GM23248 (cell line): ENCODE data around the gene S100A3. TPM values are rescaled to one million over a fixed set of nuclear protein-coding genes. Genes with fewer than 3 reads are reported as not detected.

Experiments used
- DNase-seq: peaks from one replicate; pipeline ENCODE4 v3.0.0-alpha.2; 2015
- H2AFZ ChIP-seq: fragments of 200-600 bp; sonication (generic); 2 replicates; pipeline ENCODE4 v1.6.1; 2016; ENCODE audit warnings: antibody characterized with exemption
- H3F3A ChIP-seq: fragments of 200-600 bp; sonication (generic); 2 replicates; pipeline ENCODE4 v1.6.1; 2016; ENCODE audit warnings: mild to moderate bottlenecking, antibody characterized with exemption, mixed run types; ENCODE audit not compliant: insufficient read depth
- H3K27ac ChIP-seq: fragments of 200-600 bp; sonication (generic); 2 replicates; pipeline ENCODE4 v1.5.1; 2016; ENCODE audit warnings: mild to moderate bottlenecking
- H3K27me3 ChIP-seq: fragments of 200-600 bp; sonication (generic); replicated peaks from 2 replicates; pipeline ENCODE4 v1.6.1; 2016; ENCODE audit warnings: mild to moderate bottlenecking; ENCODE audit not compliant: insufficient read depth
- H3K36me3 ChIP-seq: fragments of 200-600 bp; sonication (generic); 2 replicates; pipeline ENCODE4 v1.6.1; 2016; ENCODE audit warnings: low read depth, mild to moderate bottlenecking
- H3K4me1 ChIP-seq: fragments of 200-600 bp; sonication (generic); 2 replicates; pipeline ENCODE4 v1.6.1; 2016; ENCODE audit warnings: mild to moderate bottlenecking; ENCODE audit not compliant: insufficient read depth
- H3K4me2 ChIP-seq: fragments of 200-600 bp; sonication (generic); one replicate; pipeline ENCODE4 v1.6.1; 2016; ENCODE audit warnings: mild to moderate bottlenecking; ENCODE audit not compliant: unreplicated experiment
- H3K4me3 ChIP-seq: fragments of 200-600 bp; sonication (generic); 2 replicates; pipeline ENCODE4 v1.5.1; 2016; ENCODE audit warnings: mild to moderate bottlenecking
- H3K79me2 ChIP-seq: fragments of 200-600 bp; sonication (generic); 2 replicates; pipeline ENCODE4 v1.6.1; 2016; ENCODE audit warnings: mild to moderate bottlenecking; ENCODE audit not compliant: insufficient read depth
- H3K9ac ChIP-seq: fragments of 200-600 bp; sonication (generic); 2 replicates; pipeline ENCODE4 v1.6.1; 2016; ENCODE audit warnings: mild to moderate bottlenecking
- H3K9me2 ChIP-seq: fragments of 200-600 bp; sonication (generic); 2 replicates; pipeline ENCODE4 v1.6.1; 2016; ENCODE audit warnings: mixed run types, mild to moderate bottlenecking, moderate library complexity; ENCODE audit not compliant: insufficient read depth
- H3K9me3 ChIP-seq: fragments of 200-600 bp; sonication (generic); one replicate; pipeline ENCODE4 v1.6.1; 2017; ENCODE audit warnings: low read depth
- H4K20me1 ChIP-seq: fragments of 200-600 bp; sonication (generic); 2 replicates; pipeline ENCODE4 v1.6.0; 2016; ENCODE audit not compliant: insufficient read depth
- EZH2 ChIP-seq: fragments of 200-600 bp; sonication (generic); IDR thresholded peaks from 2 replicates; pipeline ENCODE4 v1.6.1; 2018; ENCODE audit warnings: antibody characterized with exemption, mild to moderate bottlenecking; ENCODE audit not compliant: insufficient read depth, poor library complexity, severe bottlenecking
- EZH2phosphoT487 ChIP-seq: fragments of 200-600 bp; sonication (generic); IDR thresholded peaks from 2 replicates; pipeline ENCODE4 v1.6.1; 2018; ENCODE audit warnings: antibody characterized with exemption, moderate library complexity, mild to moderate bottlenecking, low read depth; ENCODE audit not compliant: insufficient read depth
- WGBS, 2 experiments: methylation state at CpG; one replicate each; pipeline ENCODE4 v1.1.6; 2015 to 2017; ENCODE audit warnings: low lambda C conversion rate in 2 of 2, low coverage in 1 of 2; ENCODE audit errors: missing lambda C conversion rate in 2 of 2; 5-methylcytosine and 5-hydroxymethylcytosine counted together
- in situ Hi-C: fragments of 300-500 bp; cut with MboI; formaldehyde crosslinking; loops from 2 replicates; pipeline ENCODE4 v1.15.0; 2020
- polyA plus RNA-seq: library from polyadenylated mRNA; unstranded; fragments of >200 nt; fragmentation: Nextera tagmentation; extraction: Ambion mirVana; gene quantifications from 2 replicates; pipeline ENCODE4 v1.2.1, GENCODE V29; 2016
- total RNA-seq: library from RNA; depleted of rRNA; stranded (reverse); fragments of >200 nt; shearing (Covaris generic); gene quantifications from 2 replicates; pipeline ENCODE4 v1.2.3, GENCODE V29; 2014

S100A3 gene
- total and polyA plus RNA-seq, 2 experiments from 2014 or later = 2.2 to 7.5 TPM

GRCh38 chr1:153556348-153556747 is 7.3 kb upstream of the S100A3 start:
- no peaks in the 10 kb centered on the region for H4K20me1 ChIP-seq
- H3K4me1 ChIP-seq = peaks cover 17% of the 10 kb centered on the region
- H3K4me2 ChIP-seq = no peak overlapping the region
- DNase-seq = no peak
- H3K9me2 ChIP-seq = no peaks in the 10 kb centered on the region
- no peak for TF ChIP-seq EZH2phosphoT487
- TF ChIP-seq EZH2 = no peak
- H3K27me3 ChIP-seq = no peaks in the 10 kb centered on the region
- no peak overlapping the region for H3K9ac ChIP-seq
- peaks cover 19% of the 10 kb centered on the region for H3F3A ChIP-seq
- no peak overlapping the region for H2AFZ ChIP-seq
- no peaks in the 10 kb centered on the region for H3K9me3 ChIP-seq
- H3K79me2 ChIP-seq = no peaks in the 10 kb centered on the region
- WGBS, 2 experiments = 86 to 88% methylated on average over 1 of the region's 1 CpG
- H3K27ac ChIP-seq = no peak overlapping the region
- no peaks in the 10 kb centered on the region for H3K36me3 ChIP-seq
- in situ Hi-C loops = no loop called here
- no peak overlapping the region for H3K4me3 ChIP-seq

- no peaks in the 10 kb centered on the region for H3K36me3 ChIP-seq
- no peaks in the 10 kb centered on the region for H3K27me3 ChIP-seq
- H3K9me2 ChIP-seq = no peaks in the 10 kb centered on the region
- no peaks in the 10 kb centered on the region for H3K9me3 ChIP-seq
- peak overlapping the region; percentile 21 for H3K4me2 ChIP-seq
- in situ Hi-C loops = no loop called here
- TF ChIP-seq EZH2 (no peak), EZH2phosphoT487 (no peak)
- 35 to 41% methylated on average over 2 of the region's 2 CpGs for WGBS, 2 experiments
- peak overlapping the region; percentile 64 for H3K27ac ChIP-seq
- no peak overlapping the region for H3K4me3 ChIP-seq
- H3F3A ChIP-seq = peaks cover 19% of the 10 kb centered on the region
- H4K20me1 ChIP-seq = no peaks in the 10 kb centered on the region
- H3K9ac ChIP-seq = peak overlapping the region; percentile 45
- H2AFZ ChIP-seq = peak overlapping the region; percentile 53
- no peaks in the 10 kb centered on the region for H3K79me2 ChIP-seq
- peaks cover 28% of the 10 kb centered on the region for H3K4me1 ChIP-seq
- DNase-seq = peak; percentile 56
Measured at GRCh38 chr1:153553830-153554541, 4.9 kb upstream of the S100A3 start.

- H3K27me3 ChIP-seq = no peaks in the 10 kb centered on the region
- peaks cover 19% of the 10 kb centered on the region for H3F3A ChIP-seq
- no peak overlapping the region for H2AFZ ChIP-seq
- peak overlapping the region; percentile 45; the same call in 1 of the 2 replicates for H3K9ac ChIP-seq
- no peaks in the 10 kb centered on the region for H3K36me3 ChIP-seq
- 83 to 84% methylated on average over 12 of the region's 12 CpGs for WGBS, 2 experiments
- in situ Hi-C loops = no loop called here
- H3K4me3 ChIP-seq = no peak overlapping the region
- TF ChIP-seq EZH2phosphoT487 (no peak), EZH2 (no peak)
- H3K27ac ChIP-seq = peak overlapping the region; percentile 64; the same call in 1 of the 2 replicates
- H4K20me1 ChIP-seq = no peaks in the 10 kb centered on the region
- no peaks in the 10 kb centered on the region for H3K9me3 ChIP-seq
- no peaks in the 10 kb centered on the region for H3K9me2 ChIP-seq
- no peaks in the 10 kb centered on the region for H3K79me2 ChIP-seq
- H3K4me2 ChIP-seq = peak overlapping the region; percentile 21
- no peak for DNase-seq
- H3K4me1 ChIP-seq = peaks cover 37% of the 10 kb centered on the region
Measured at GRCh38 chr1:153553096-153553495, 4.0 kb upstream of the S100A3 start.

- Histone ChIP-seq H4K20me1 (no peaks in the 10 kb centered on the region), H3K79me2 (no peaks in the 10 kb centered on the region), H3K9me2 (no peaks in the 10 kb centered on the region), H3K9ac (no peak overlapping the region), H3K27ac (no peak overlapping the region), H3K36me3 (no peaks in the 10 kb centered on the region), H3K4me1 (peaks cover 45% of the 10 kb centered on the region), H3F3A (peaks cover 19% of the 10 kb centered on the region), H2AFZ (no peak overlapping the region), H3K4me3 (no peak overlapping the region), H3K9me3 (no peaks in the 10 kb centered on the region), H3K4me2 (no peak overlapping the region), H3K27me3 (no peaks in the 10 kb centered on the region)
- WGBS, 2 experiments = 90 to 92% methylated on average over 8 of the region's 8 CpGs
- no peak for DNase-seq
- TF ChIP-seq EZH2phosphoT487 (no peak), EZH2 (no peak)
- in situ Hi-C loops = no loop called here
Measured at GRCh38 chr1:153552335-153552734, 3.3 kb upstream of the S100A3 start.
